DND-41 (cell line): ENCODE measurements around the gene ANXA2.

Experiments
- ATAC-seq: fragments of 200-7000 bp; cut with Tn5 transposase; 3 replicates; pipeline ENCODE4 v1.9.1; 2021; ENCODE audit warnings: low read depth; ENCODE audit not compliant: insufficient read depth
- DNase-seq: peaks from one replicate; pipeline ENCODE4 v3.0.0-alpha.2; 2020
- H2AFZ ChIP-seq: 2 replicates; pipeline ENCODE4 v1.6.0; 2012; ENCODE audit warnings: low read depth, low read length
- H3K27ac ChIP-seq: 2 replicates; pipeline ENCODE4 v1.5.1; 2012; ENCODE audit warnings: low read length, inconsistent platforms
- H3K27me3 ChIP-seq: fragments of 200-600 bp; sonication (generic); 2 replicates; pipeline ENCODE4 v1.6.0; 2012; ENCODE audit warnings: low read length, mild to moderate bottlenecking, inconsistent platforms; ENCODE audit not compliant: insufficient read depth, poor library complexity
- H3K36me3 ChIP-seq: 2 replicates; pipeline ENCODE4 v1.5.1; 2012; ENCODE audit warnings: low read length, inconsistent platforms; ENCODE audit not compliant: insufficient read depth
- H3K4me1 ChIP-seq: 2 replicates; pipeline ENCODE4 v1.5.1; 2012; ENCODE audit warnings: mild to moderate bottlenecking, low read length; ENCODE audit not compliant: insufficient read depth
- H3K4me2 ChIP-seq: 2 replicates; pipeline ENCODE4 v1.6.0; 2012; ENCODE audit warnings: mild to moderate bottlenecking, moderate library complexity, low read length, inconsistent platforms; ENCODE audit not compliant: insufficient read depth
- H3K4me3 ChIP-seq, 2 experiments: fragments of 200-600 bp in 1 of 2; shearing (Covaris generic) in 1 of 2; 2 replicates each; pipeline ENCODE4 v1.5.1; 2012 to 2016; ENCODE audit warnings: inconsistent platforms in 2 of 2, low read length in 2 of 2, mild to moderate bottlenecking in 2 of 2, low read depth in 1 of 2, moderate library complexity in 1 of 2
- H3K79me2 ChIP-seq: 2 replicates; pipeline ENCODE4 v1.6.0; 2012; ENCODE audit warnings: low read length, inconsistent platforms; ENCODE audit not compliant: insufficient read depth
- H3K9ac ChIP-seq: 2 replicates; pipeline ENCODE4 v1.6.0; 2012; ENCODE audit warnings: low read depth, mild to moderate bottlenecking, inconsistent platforms, low read length, moderate library complexity
- H3K9me3 ChIP-seq: 2 replicates; pipeline ENCODE4 v1.5.1; 2012; ENCODE audit warnings: low read length, moderate library complexity, mild to moderate bottlenecking, inconsistent platforms; ENCODE audit not compliant: insufficient read depth, severe bottlenecking
- H4K20me1 ChIP-seq: 2 replicates; pipeline ENCODE4 v1.6.0; 2012; ENCODE audit warnings: low read length; ENCODE audit not compliant: insufficient read depth
- EZH2 ChIP-seq: IDR thresholded peaks from 3 replicates; pipeline ENCODE4 v1.6.1; 2012; ENCODE audit warnings: borderline replicate concordance, low read depth, mild to moderate bottlenecking, moderate library complexity, low read length, inconsistent platforms; ENCODE audit not compliant: severe bottlenecking
- TF ChIP-seq, protein P1 (sequence below): IDR thresholded peaks from 2 replicates; pipeline ENCODE4 v1.5.1; 2012; ENCODE audit warnings: borderline replicate concordance, low read length, moderate library complexity, mild to moderate bottlenecking; ENCODE audit not compliant: poor library complexity, severe bottlenecking; ENCODE audit errors: extremely low read depth

The ANXA2 gene

DNA sequence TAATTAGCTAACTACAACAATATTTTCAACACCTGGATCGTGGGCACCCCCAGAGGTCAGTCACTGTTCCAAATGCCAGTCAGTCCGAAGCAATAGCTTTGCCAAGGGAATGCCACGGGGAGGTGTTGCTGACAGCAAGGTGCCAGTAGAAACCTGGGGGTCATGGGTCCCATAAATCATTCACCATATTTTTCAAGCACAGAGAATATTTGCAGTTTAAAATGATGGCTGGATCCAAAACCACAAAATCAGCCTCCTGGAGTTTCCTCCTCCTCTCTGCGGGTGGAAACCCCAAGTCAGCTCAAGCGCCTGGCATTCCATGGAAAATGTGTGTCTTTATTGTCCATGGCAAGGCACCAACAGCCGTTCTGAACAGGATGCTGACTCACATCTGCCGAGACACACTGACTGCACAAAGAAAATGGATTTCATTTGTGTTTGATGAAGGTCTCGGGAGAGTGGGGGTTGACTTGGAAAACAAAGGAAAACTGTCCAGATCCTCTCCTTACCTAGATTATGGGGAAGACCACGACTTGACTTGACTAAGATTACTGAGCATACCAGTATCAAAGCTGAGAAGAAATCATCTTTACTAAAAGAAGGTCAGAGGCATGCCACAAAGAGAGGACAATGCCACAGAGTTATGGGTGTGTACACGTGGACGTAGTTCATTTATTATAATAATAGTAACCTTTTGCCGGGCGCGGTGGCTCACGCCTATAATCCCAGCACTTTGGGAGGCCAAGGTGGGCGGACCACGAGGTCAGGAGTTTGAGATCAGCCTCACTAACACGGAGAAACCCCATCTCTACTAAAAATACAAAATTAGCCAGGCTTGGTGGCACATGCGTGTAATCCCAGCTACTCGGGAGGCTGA lies 26.4 kb downstream of the ANXA2 start:
- DNase-seq, result no peak
- H3K4me3 ChIP-seq, result no peak overlapping the region

DNA sequence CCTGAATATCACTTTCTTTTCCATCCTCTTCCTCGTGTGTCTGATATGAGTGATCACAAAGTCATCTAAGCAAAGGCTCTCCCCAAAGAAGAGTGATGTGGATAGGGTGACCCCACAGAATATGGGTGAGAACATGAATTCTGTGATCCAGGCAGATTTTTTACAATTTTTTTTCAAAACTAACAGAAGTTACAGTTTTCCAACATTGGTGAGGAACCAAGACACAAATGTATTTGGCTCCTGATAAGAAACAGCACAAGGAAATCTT lies 27.0 kb downstream of the ANXA2 start:
- no peak overlapping the region for H3K9ac ChIP-seq

More for the DNA sequence above, 26.4 kb downstream of the ANXA2 start:
- Histone ChIP-seq H3K27me3 (peaks cover 4% of the 10 kb centered on the region), H4K20me1 (no peaks in the 10 kb centered on the region), H3K79me2 (no peaks in the 10 kb centered on the region), H2AFZ (no peak overlapping the region), H3K4me1 (no peaks in the 10 kb centered on the region), H3K27ac (no peak overlapping the region), H3K9ac (no peak overlapping the region), H3K9me3 (no peaks in the 10 kb centered on the region), H3K4me2 (no peak overlapping the region), H3K36me3 (no peaks in the 10 kb centered on the region)
- TF ChIP-seq, protein P1, sequence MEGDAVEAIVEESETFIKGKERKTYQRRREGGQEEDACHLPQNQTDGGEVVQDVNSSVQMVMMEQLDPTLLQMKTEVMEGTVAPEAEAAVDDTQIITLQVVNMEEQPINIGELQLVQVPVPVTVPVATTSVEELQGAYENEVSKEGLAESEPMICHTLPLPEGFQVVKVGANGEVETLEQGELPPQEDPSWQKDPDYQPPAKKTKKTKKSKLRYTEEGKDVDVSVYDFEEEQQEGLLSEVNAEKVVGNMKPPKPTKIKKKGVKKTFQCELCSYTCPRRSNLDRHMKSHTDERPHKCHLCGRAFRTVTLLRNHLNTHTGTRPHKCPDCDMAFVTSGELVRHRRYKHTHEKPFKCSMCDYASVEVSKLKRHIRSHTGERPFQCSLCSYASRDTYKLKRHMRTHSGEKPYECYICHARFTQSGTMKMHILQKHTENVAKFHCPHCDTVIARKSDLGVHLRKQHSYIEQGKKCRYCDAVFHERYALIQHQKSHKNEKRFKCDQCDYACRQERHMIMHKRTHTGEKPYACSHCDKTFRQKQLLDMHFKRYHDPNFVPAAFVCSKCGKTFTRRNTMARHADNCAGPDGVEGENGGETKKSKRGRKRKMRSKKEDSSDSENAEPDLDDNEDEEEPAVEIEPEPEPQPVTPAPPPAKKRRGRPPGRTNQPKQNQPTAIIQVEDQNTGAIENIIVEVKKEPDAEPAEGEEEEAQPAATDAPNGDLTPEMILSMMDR, result no peak
- no peak for TF ChIP-seq EZH2
- no peak for ATAC-seq

DNA sequence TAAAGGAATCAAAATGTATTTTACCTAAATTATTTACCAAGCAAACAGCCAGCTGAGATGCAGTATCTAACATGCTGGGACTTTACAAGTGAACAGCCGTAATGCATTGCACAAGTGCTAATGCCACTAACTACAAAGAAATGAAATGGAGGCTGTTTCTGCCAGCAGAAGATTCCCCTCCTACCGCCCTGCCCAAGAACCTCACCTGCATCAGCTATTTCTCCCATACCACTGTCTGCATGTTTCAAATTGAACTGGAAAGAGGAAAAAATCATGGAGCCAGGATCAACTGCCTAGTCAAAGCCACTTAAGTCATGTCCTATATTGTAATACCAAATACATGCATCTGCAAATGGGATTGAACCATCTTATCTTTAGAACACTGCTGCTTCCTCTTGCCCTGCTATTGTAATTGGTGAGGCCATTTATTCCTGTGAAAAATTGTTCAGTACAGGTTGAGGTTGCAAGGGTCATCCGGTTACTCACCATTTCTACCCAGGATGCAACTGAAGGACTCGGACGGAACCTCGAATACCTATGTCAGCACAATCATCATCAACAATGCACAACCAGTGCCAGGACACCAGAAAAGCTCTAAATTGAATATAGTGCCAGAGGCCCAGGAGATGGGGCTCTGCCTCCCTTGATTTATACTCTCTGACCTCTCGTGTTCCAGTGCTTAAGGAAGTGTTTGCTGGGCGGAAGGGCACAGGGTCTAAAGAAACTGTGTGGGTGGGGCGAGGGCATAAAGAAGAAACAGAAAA lies 27.5 kb downstream of the ANXA2 start:
- Histone ChIP-seq H3K79me2 (no peaks in the 10 kb centered on the region), H3K4me2 (no peak overlapping the region), H3K4me3 (no peak overlapping the region), H3K9me3 (no peaks in the 10 kb centered on the region), H3K36me3 (no peaks in the 10 kb centered on the region), H3K27me3 (peaks cover 4% of the 10 kb centered on the region), H3K9ac (no peak overlapping the region), H4K20me1 (no peaks in the 10 kb centered on the region), H3K4me1 (no peaks in the 10 kb centered on the region), H3K27ac (no peak overlapping the region), H2AFZ (no peak overlapping the region)
- ATAC-seq, result no peak
- DNase-seq, result no peak
- no peak for TF ChIP-seq EZH2
- TF ChIP-seq, protein P1, result no peak

More for the DNA sequence above, 27.0 kb downstream of the ANXA2 start:
- Histone ChIP-seq H4K20me1 (no peaks in the 10 kb centered on the region), H3K79me2 (no peaks in the 10 kb centered on the region), H3K27ac (no peak overlapping the region), H3K36me3 (no peaks in the 10 kb centered on the region), H3K27me3 (peaks cover 4% of the 10 kb centered on the region), H3K9me3 (no peaks in the 10 kb centered on the region), H3K4me3 (no peak overlapping the region), H3K4me2 (no peak overlapping the region), H3K4me1 (no peaks in the 10 kb centered on the region), H2AFZ (no peak overlapping the region)
- no peak for DNase-seq
- ATAC-seq, result no peak
- TF ChIP-seq EZH2, result no peak
- TF ChIP-seq, protein P1, result no peak
